Natural killer cell treated with Interleukin-12 subunit alpha and Interleukin-12 subunit beta and Interleukin-15 and Interleukin-18, amount 100 ng/mL, for 72 hours (primary cell): ENCODE data around the gene MAP4K3. TPM values are rescaled to one million over a fixed set of nuclear protein-coding genes. Genes with fewer than 3 reads are reported as not detected.
"Not testable (repeated sequence)": the region's sequence is repeated elsewhere in the genome, so short reads cannot be mapped to it uniquely, and the experiment has no call there.

Experiments used
- ATAC-seq, 2 donors: fragments of 150-1000 bp; cut with Tn5 transposase in 1 of 2; sonication (Bioruptor Pico), chemical (Tn5 transposase) in 1 of 2; 2 replicates each; pipeline ENCODE4 v1.10.0; 2021
- DNase-seq: peaks from one replicate; pipeline ENCODE4 v3.0.0; 2022; ENCODE audit warnings: low spot score
- H3K27ac Mint-ChIP-seq, 2 donors: 1 replicate in 1 of 2; 2 replicates in 1 of 2; pipeline ENCODE4 v1.8.0; 2022; ENCODE audit warnings: mixed read lengths in 2 of 2, mild to moderate bottlenecking in 1 of 2, moderate library complexity in 1 of 2
- H3K27me3 Mint-ChIP-seq, 2 donors: 1 replicate in 1 of 2; 2 replicates in 1 of 2; pipeline ENCODE4 v1.8.0; 2022; ENCODE audit warnings: mixed read lengths in 2 of 2
- H3K36me3 Mint-ChIP-seq: one replicate; pipeline ENCODE4 v1.8.0; 2022; ENCODE audit warnings: mixed read lengths
- H3K4me1 Mint-ChIP-seq, 2 donors: 1 replicate in 1 of 2; 2 replicates in 1 of 2; pipeline ENCODE4 v1.8.0; 2022; ENCODE audit warnings: low read depth in 2 of 2, mixed read lengths in 2 of 2, mild to moderate bottlenecking in 1 of 2
- H3K4me3 Mint-ChIP-seq: one replicate; pipeline ENCODE4 v1.8.0; 2022; ENCODE audit warnings: mixed read lengths
- H3K9me3 Mint-ChIP-seq: 2 replicates; pipeline ENCODE4 v1.8.0; 2022; ENCODE audit warnings: mixed read lengths
- total RNA-seq, 2 donors: library from RNA; stranded (reverse); gene quantifications; one replicate each; pipeline ENCODE4 v1.2.3, GENCODE V29; 2022

Gene MAP4K3
- total RNA-seq, 2 donors from 2014 or later, result 9.6 to 21.0 TPM

DNA sequence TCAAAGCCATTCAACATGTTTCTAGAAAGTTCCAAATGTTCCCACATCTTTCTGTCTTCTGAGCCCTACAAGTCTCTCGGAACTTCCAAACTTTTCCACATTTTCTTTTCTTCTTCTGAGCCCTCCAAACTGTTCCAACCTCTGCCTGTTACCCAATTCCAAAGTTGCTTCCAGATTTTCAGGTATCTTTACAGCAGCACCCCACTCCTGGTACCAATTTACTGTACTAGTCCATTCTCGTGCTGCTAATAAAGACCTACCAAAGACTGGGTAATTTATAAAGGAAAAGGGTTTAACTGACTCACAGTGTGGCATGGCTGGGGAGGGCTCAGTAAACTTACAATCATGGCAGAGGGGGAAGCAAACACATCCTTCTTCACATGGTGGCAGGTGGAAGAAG lies 76.7 kb downstream of the MAP4K3 start:
- not testable (repeated sequence) for H3K4me3 Mint-ChIP-seq, H3K27ac Mint-ChIP-seq, ATAC-seq, H3K4me1 Mint-ChIP-seq, H3K27me3 Mint-ChIP-seq, DNase-seq
- H3K9me3 Mint-ChIP-seq, result peaks cover 11% of the 10 kb centered on the region
- peaks cover 21% of the 10 kb centered on the region for H3K36me3 Mint-ChIP-seq

DNA sequence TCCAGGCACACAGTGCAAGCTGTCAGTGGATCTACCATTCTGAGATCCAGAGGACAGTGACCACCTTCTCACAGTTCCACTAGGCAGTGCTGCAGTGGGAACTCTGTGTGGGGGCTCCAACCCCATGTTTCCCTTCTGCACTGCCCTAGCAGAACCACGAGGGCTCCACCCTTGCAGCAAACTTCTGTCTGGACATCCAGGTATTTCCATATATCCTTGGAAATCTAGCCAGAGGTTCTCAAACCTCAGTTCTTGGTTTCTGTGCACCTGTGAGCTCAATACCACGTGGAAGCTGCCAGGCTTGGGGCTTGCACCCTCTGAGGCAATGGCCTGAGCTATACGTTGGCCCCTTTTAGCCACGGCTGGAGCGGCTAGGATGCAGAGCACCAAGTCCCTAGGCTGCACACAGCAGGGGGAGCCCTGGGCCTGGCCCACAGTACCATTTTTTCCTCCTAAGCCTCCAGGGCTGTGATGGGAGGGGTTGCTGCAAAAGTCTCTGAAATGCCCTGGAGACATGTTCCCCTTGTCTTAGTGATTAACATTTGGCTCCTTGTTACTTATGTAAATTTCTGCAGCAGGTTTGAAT lies 77.5 kb downstream of the MAP4K3 start:
- Mint-ChIP-seq H3K4me1 (no peaks in the 10 kb centered on the region), H3K36me3 (peaks cover 21% of the 10 kb centered on the region), H3K27ac (no peak overlapping the region), H3K27me3 (no peaks in the 10 kb centered on the region), H3K4me3 (no peak overlapping the region), H3K9me3 (peaks cover 11% of the 10 kb centered on the region)
- ATAC-seq (no peak), DNase-seq (no peak)

DNA sequence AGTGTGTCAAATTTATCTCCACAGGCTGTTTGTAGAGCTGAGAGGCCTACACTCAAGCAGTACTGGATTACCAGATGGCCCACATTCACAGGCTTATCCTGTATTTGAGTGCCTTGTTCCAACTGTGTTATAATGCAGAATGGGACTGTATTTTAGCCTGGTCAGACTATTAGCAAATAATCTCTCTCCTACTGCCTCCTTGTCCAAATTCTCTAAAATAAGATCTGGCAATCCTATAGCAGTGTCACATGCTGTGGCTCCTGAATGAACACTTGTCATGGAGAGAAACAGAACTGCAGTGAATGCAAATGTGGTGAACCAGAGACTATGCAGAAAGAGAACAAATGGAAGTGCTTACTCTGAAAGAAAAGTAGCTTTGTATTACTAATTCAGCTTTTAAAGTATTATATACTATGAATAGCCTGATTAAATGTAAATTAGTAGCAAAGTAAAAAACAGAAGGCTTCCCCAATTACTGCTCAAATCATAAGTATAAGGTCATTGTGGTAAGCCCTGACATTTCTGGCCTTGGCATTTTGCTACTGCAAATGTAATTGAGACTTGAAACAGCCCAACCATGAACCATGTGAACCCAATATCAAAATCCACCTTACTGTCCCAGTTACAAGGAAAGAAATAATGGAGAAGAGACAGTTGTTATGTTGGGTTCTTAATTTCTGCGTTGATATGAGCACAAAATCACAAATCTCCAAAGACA lies 80.0 kb downstream of the MAP4K3 start:
- ATAC-seq, result no peak

DNA sequence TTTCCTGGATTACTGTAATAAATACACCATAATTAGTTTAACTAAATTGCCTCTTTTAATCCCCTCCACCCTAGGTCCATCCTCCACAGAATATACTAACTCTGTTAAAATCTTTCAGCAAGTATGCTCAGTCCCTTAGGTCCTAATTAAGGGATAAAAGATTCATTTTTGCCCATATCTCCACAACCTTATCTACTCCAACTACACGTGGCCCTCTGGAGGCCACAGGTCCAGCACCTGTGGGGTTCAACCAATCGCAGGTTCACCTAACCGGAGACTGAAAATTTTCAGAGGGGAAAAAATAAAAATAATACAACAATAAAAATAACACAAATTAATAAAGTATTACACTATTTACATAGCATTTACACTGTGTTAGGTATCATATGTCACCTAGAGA lies 86.4 kb downstream of the MAP4K3 start:
- ATAC-seq (no peak), DNase-seq (no peak)
- Mint-ChIP-seq H3K9me3 (no peaks in the 10 kb centered on the region), H3K4me3 (no peak overlapping the region), H3K36me3 (no peaks in the 10 kb centered on the region), H3K27ac (no peak overlapping the region), H3K27me3 (no peaks in the 10 kb centered on the region), H3K4me1 (peaks cover 0 to 2% of the 10 kb centered on the region in 2 donors)

More for the DNA sequence above, 80.0 kb downstream of the MAP4K3 start:
- no peak overlapping the region for H3K4me3 Mint-ChIP-seq
- H3K9me3 Mint-ChIP-seq, result peaks cover 11% of the 10 kb centered on the region
- no peak overlapping the region for H3K27ac Mint-ChIP-seq
- no peak for DNase-seq
- no peaks in the 10 kb centered on the region for H3K27me3 Mint-ChIP-seq
- peaks cover 15% of the 10 kb centered on the region for H3K36me3 Mint-ChIP-seq
- peaks cover 0 to 2% of the 10 kb centered on the region in 2 donors for H3K4me1 Mint-ChIP-seq

DNA sequence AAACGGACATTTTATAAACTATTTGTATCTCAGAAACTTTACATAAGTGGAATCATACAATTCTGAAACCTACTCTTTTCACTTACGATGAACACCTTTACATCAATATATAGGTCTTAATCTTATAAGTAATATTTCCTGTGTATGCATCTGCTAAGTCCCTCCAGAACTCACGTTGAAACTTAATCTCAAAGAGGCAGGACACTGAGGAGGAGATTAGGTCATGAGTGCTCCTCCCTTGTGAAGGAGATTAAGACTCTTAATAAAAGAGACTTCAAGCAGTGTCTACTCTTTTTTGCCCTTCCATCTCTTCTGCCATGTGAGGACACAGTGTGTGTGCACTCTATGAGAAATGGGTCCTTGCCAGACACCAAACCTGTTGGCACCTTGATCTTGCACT lies 98.6 kb downstream of the MAP4K3 start:
- H3K27me3 Mint-ChIP-seq, result no peaks in the 10 kb centered on the region
- no peak overlapping the region for H3K4me3 Mint-ChIP-seq
- no peaks in the 10 kb centered on the region for H3K4me1 Mint-ChIP-seq
- DNase-seq (no peak), ATAC-seq (no peak)
- H3K27ac Mint-ChIP-seq, result no peak overlapping the region
- no peaks in the 10 kb centered on the region for H3K9me3 Mint-ChIP-seq
- no peaks in the 10 kb centered on the region for H3K36me3 Mint-ChIP-seq

DNA sequence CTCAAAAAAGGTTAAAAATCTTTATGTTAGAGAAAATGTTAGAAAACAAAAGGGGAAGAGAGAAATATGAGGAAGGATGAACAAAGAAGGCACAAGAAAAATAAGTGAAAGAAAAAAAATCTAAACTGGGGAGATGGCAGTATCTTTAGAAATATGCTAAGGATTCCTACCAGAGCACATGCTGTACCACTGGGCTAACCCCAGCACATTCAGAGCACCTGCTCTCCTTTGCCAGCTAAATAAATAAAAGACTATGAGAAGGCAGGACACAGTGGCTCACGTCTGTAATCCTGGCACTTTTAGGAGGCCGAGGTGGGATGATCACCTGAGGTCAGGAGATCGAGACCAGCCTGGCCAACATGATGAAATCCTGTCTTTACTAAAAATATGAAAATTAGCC lies 101.2 kb downstream of the MAP4K3 start:
- Mint-ChIP-seq H3K27me3 (no peaks in the 10 kb centered on the region), H3K27ac (no peak overlapping the region), H3K4me3 (no peak overlapping the region), H3K36me3 (no peaks in the 10 kb centered on the region), H3K9me3 (no peaks in the 10 kb centered on the region), H3K4me1 (no peaks in the 10 kb centered on the region)
- no peak for DNase-seq
- ATAC-seq, result no peak

DNA sequence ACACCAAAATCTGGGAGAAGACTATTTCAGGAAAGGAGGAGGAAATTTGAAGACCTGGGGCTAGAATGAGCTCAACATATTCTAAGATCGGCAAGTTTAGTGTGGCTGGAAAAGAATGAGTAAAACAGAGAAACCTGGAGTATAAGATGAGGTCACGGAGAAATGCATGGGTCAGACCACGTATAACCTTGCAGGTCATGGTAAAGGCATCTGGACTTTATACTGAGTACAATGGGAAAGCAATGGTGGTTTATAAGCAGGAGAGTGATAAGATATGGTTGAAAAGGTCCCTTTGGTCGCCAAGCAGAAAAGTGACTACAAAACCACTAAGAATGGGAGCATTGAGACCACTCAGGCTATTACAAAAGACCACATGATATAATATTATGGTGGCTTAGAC lies 102.1 kb downstream of the MAP4K3 start:
- Mint-ChIP-seq H3K4me3 (no peak overlapping the region), H3K9me3 (no peaks in the 10 kb centered on the region), H3K27ac (no peak overlapping the region), H3K4me1 (no peaks in the 10 kb centered on the region), H3K36me3 (peaks cover 5% of the 10 kb centered on the region), H3K27me3 (no peaks in the 10 kb centered on the region)
- ATAC-seq (no peak), DNase-seq (no peak)

DNA sequence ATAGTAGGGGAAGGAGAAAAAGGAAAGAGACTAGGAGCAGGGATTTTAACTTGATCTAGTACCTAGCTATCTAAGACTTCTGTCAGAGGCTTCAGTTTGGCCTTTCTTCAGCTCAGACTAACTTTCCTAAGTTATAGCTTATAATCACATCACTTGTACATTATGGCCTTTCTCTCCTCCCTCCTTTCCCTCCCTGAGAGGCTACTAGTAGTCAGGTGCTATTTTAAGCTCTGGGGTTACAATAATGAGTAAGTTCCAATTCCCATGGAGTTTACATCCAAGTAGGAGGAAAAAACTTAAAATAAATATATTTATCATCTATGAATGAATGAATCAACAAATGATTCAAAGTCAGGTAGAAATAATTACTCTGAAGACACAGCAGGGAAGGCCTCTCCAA lies 102.6 kb downstream of the MAP4K3 start:
- H3K4me1 Mint-ChIP-seq, result no peaks in the 10 kb centered on the region
- no peak overlapping the region for H3K4me3 Mint-ChIP-seq
- H3K27ac Mint-ChIP-seq, result no peak overlapping the region
- ATAC-seq (no peak), DNase-seq (no peak)
- H3K9me3 Mint-ChIP-seq, result no peaks in the 10 kb centered on the region
- no peaks in the 10 kb centered on the region for H3K27me3 Mint-ChIP-seq
- H3K36me3 Mint-ChIP-seq, result peaks cover 5% of the 10 kb centered on the region

- Mint-ChIP-seq H3K4me3 (no peak overlapping the region), H3K9me3 (no peaks in the 10 kb centered on the region), H3K27ac (no peak overlapping the region), H3K27me3 (no peaks in the 10 kb centered on the region), H3K4me1 (no peaks in the 10 kb centered on the region), H3K36me3 (peaks cover 5% of the 10 kb centered on the region)
- ATAC-seq (no peak), DNase-seq (no peak)
Measured at GRCh38 chr2:39326644-39327043, 110.4 kb downstream of the MAP4K3 start.

GRCh38 chr2:39325966-39326365 lies 111.1 kb downstream of the MAP4K3 start:
- ATAC-seq (no peak), DNase-seq (no peak)
- no peaks in the 10 kb centered on the region for H3K9me3 Mint-ChIP-seq
- H3K36me3 Mint-ChIP-seq, result peaks cover 5% of the 10 kb centered on the region
- H3K27me3 Mint-ChIP-seq, result no peaks in the 10 kb centered on the region
- no peak overlapping the region for H3K27ac Mint-ChIP-seq
- no peaks in the 10 kb centered on the region for H3K4me1 Mint-ChIP-seq
- no peak overlapping the region for H3K4me3 Mint-ChIP-seq

DNA sequence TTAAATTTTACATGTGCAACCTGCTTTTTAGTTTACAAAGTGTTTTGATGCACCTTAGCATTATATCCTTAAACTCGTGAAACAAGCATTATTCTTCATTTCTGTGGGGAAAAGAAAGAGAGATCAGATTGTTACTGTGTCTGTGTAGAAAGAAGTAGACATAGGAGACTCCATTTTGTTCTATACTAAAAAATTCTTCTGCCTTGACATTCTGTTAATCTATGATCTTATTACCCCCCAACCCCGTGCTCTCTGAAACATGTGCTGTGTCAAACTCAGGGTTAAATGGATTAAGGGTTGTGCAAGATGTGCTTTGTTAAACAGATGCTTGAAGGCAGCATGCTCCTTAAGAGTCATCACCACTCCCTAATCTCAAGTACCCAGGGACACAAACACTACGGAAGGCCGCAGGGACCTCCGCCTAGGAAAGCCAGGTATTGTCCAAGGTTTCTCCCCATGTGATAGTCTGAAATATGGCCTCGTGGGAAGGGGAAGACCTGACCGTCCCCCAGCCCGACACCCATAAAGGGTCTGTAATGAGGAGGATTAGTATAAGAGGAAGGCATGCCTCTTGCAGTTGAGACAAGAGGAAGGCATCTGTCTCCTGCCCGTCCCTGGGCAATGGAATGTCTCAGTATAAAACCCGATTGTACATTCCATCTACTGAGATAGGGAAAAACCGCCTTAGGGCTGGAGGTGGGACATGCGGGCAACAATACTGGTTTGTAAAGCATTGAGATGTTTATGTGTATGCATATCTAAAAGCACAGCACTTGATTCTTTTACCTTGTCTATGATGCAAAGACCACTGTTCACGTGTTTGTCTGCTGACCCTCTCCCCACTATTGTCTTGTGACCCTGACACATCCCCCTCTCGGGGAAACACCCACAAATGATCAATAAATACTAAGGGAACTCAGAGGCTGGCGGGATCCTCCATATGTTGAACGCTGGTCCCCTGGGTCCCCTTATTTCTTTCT lies 115.7 kb downstream of the MAP4K3 start:
- ATAC-seq, H3K4me3 Mint-ChIP-seq, DNase-seq, H3K27me3 Mint-ChIP-seq, H3K9me3 Mint-ChIP-seq, H3K4me1 Mint-ChIP-seq, H3K36me3 Mint-ChIP-seq, H3K27ac Mint-ChIP-seq: not testable (repeated sequence)

- H3K27ac Mint-ChIP-seq, result no peak overlapping the region
- DNase-seq, result no peak
- no peaks in the 10 kb centered on the region for H3K27me3 Mint-ChIP-seq
- H3K4me1 Mint-ChIP-seq, result no peaks in the 10 kb centered on the region
- ATAC-seq, result no peak
- no peak overlapping the region for H3K4me3 Mint-ChIP-seq
- H3K9me3 Mint-ChIP-seq, result no peaks in the 10 kb centered on the region
- no peaks in the 10 kb centered on the region for H3K36me3 Mint-ChIP-seq
Measured at GRCh38 chr2:39320162-39320561, 116.9 kb downstream of the MAP4K3 start.

- Mint-ChIP-seq H3K9me3 (no peaks in the 10 kb centered on the region), H3K4me3 (no peak overlapping the region), H3K27ac (no peak overlapping the region), H3K4me1 (no peaks in the 10 kb centered on the region), H3K27me3 (no peaks in the 10 kb centered on the region), H3K36me3 (no peaks in the 10 kb centered on the region)
- DNase-seq (no peak), ATAC-seq (no peak)
Measured at GRCh38 chr2:39313575-39313974, 123.5 kb downstream of the MAP4K3 start.

DNA sequence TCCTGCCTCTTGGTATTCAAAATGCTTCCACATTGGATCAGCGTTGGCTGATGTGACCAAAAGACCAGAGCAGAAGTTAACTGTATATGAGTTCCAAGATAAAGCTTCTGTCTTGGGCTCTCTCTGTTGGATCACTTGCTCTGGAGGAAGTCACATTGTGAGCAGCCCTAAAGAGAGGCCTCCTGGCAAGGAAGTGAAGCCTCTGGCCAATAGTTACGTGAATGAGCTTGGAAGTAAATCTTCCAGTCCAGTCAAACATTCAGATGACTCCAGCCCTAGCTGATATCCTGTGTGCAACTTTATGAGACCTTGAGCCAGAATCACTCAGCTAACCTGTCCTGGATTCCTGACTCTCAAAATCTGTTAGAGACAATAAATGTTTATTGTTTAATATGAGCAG lies 125.6 kb downstream of the MAP4K3 start:
- DNase-seq (no peak), ATAC-seq (no peak)
- Mint-ChIP-seq H3K9me3 (no peaks in the 10 kb centered on the region), H3K36me3 (no peaks in the 10 kb centered on the region), H3K4me1 (no peaks in the 10 kb centered on the region), H3K27ac (no peak overlapping the region), H3K4me3 (no peak overlapping the region), H3K27me3 (no peaks in the 10 kb centered on the region)
